PC-3 (cell line): ENCODE results near the gene NEGR1. TPM values are rescaled to one million over a fixed set of nuclear protein-coding genes. Genes with fewer than 3 reads are reported as not detected.

Source experiments
- ATAC-seq: fragments of 200-7000 bp; cut with Tn5 transposase; 2 replicates; pipeline ENCODE4 v1.9.1; 2020; ENCODE audit warnings: mild to moderate bottlenecking, moderate library complexity
- BruUV-seq: library from RNA; stranded (reverse); fragments of 400-500 nt; replicated peaks from 2 replicates; lab custom pipeline; 2021; lab: Mats Ljungman, UMichigan
- CTCF ChIA-PET: fragments of 300-600 bp; sonication (Branson Sonifier 250); formaldehyde crosslinking; loops from one replicate; lab custom pipeline; 2022; ENCODE audit warnings: antibody characterized with exemption; lab: Charles Lee
- POLR2A ChIA-PET: fragments of 300-600 bp; sonication (Branson Sonifier 250); formaldehyde crosslinking; loops from one replicate; lab custom pipeline; 2022; ENCODE audit warnings: antibody characterized with exemption; ENCODE audit not compliant: unreplicated experiment; lab: Charles Lee
- DNase-seq: peaks from one replicate; pipeline ENCODE4 v3.0.0-alpha.2; 2015
- H2AFZ ChIP-seq: fragments of 300-600 bp; sonication (generic); 2 replicates; pipeline ENCODE4 v1.6.0; 2016; ENCODE audit warnings: antibody characterized with exemption, low read length
- H3F3A ChIP-seq: fragments of 300-600 bp; sonication (generic); one replicate; pipeline ENCODE4 v1.6.0; 2017; ENCODE audit warnings: antibody characterized with exemption, low read length, control low read depth, mild to moderate bottlenecking; ENCODE audit not compliant: unreplicated experiment
- H3K27ac ChIP-seq: fragments of 300-600 bp; sonication (generic); 2 replicates; pipeline ENCODE4 v1.5.1; 2016; ENCODE audit warnings: mild to moderate bottlenecking, low read length
- H3K27me3 ChIP-seq: fragments of 300-600 bp; sonication (generic); 2 replicates; pipeline ENCODE4 v1.6.1; 2016; ENCODE audit warnings: low read length, mixed read lengths
- H3K36me3 ChIP-seq: fragments of 300-600 bp; sonication (generic); 2 replicates; pipeline ENCODE4 v1.6.1; 2016; ENCODE audit warnings: low read depth, mixed run types, low read length, mixed read lengths
- H3K4me1 ChIP-seq: fragments of 300-600 bp; sonication (generic); 2 replicates; pipeline ENCODE4 v1.5.1; 2016; ENCODE audit warnings: low read length; ENCODE audit not compliant: insufficient read depth
- H3K4me2 ChIP-seq: fragments of 300-600 bp; sonication (generic); 2 replicates; pipeline ENCODE4 v1.6.0; 2016; ENCODE audit warnings: low read length
- H3K4me3 ChIP-seq: fragments of 300-600 bp; sonication (generic); 2 replicates; pipeline ENCODE4 v1.5.1; 2016; ENCODE audit warnings: mild to moderate bottlenecking, low read length, mixed read lengths
- H3K79me2 ChIP-seq: fragments of 300-600 bp; sonication (generic); 2 replicates; pipeline ENCODE4 v1.6.1; 2017; ENCODE audit warnings: low read length, mixed read lengths
- H3K9ac ChIP-seq: fragments of 300-600 bp; sonication (generic); 2 replicates; pipeline ENCODE4 v1.6.0; 2016; ENCODE audit warnings: mild to moderate bottlenecking, low read length
- H3K9me2 ChIP-seq: fragments of 300-600 bp; sonication (generic); replicated peaks from 2 replicates; pipeline ENCODE4 v1.6.1; 2016; ENCODE audit warnings: mixed run types, low read length, mixed read lengths
- H3K9me3 ChIP-seq: fragments of 300-600 bp; sonication (generic); 2 replicates; pipeline ENCODE4 v1.6.1; 2016; ENCODE audit warnings: low read length, mixed read lengths
- H4K20me1 ChIP-seq: fragments of 300-600 bp; sonication (generic); 2 replicates; pipeline ENCODE4 v1.6.1; 2016; ENCODE audit warnings: low read length, mixed read lengths
- EZH2 ChIP-seq: fragments of 300-600 bp; sonication (generic); IDR thresholded peaks from one replicate; pipeline ENCODE4 v1.6.1; 2017; ENCODE audit warnings: antibody characterized with exemption, mild to moderate bottlenecking, low read length; ENCODE audit not compliant: unreplicated experiment
- EZH2phosphoT487 ChIP-seq: fragments of 300-600 bp; sonication (generic); IDR thresholded peaks from 2 replicates; pipeline ENCODE4 v1.6.1; 2018; ENCODE audit warnings: mild to moderate bottlenecking, antibody characterized with exemption, low read length, borderline replicate concordance
- intact Hi-C: fragments of 100-400 bp; cut with micrococcal nuclease; formaldehyde crosslinking; loops from 2 replicates; pipeline ENCODE4 v1.9.0; 2023
- total RNA-seq: library from RNA; depleted of rRNA; stranded (reverse); fragments of >200 nt; gene quantifications from 2 replicates; pipeline ENCODE4 v1.2.3, GENCODE V29; 2014
- TF ChIP-seq, protein P1 (sequence below): fragments of 300-600 bp; sonication (generic); conservative IDR thresholded peaks from 2 replicates; pipeline ENCODE4 v1.5.1; 2017; ENCODE audit warnings: antibody characterized with exemption, low read depth, mild to moderate bottlenecking, low read length

The NEGR1 gene
- total RNA-seq, 1 experiment from 2014 or later = 3.4 TPM

GRCh38 chr1:72086394-72086793, 195.9 kb downstream of the NEGR1 start:
- Histone ChIP-seq H3K27ac (no peak overlapping the region), H3K9me2 (no peaks in the 10 kb centered on the region), H3K4me2 (no peak overlapping the region), H3K9me3 (no peaks in the 10 kb centered on the region), H2AFZ (no peak overlapping the region), H3K36me3 (no peaks in the 10 kb centered on the region), H3K9ac (no peak overlapping the region), H3K27me3 (no peaks in the 10 kb centered on the region), H4K20me1 (no peaks in the 10 kb centered on the region), H3F3A (no peaks in the 10 kb centered on the region), H3K4me3 (no peak overlapping the region), H3K4me1 (no peaks in the 10 kb centered on the region), H3K79me2 (no peaks in the 10 kb centered on the region)
- intact Hi-C loops = no loop called here
- BruUV-seq = no TSS peak
- TF ChIP-seq EZH2 (no peak), EZH2phosphoT487 (no peak)
- TF ChIP-seq, protein P1, sequence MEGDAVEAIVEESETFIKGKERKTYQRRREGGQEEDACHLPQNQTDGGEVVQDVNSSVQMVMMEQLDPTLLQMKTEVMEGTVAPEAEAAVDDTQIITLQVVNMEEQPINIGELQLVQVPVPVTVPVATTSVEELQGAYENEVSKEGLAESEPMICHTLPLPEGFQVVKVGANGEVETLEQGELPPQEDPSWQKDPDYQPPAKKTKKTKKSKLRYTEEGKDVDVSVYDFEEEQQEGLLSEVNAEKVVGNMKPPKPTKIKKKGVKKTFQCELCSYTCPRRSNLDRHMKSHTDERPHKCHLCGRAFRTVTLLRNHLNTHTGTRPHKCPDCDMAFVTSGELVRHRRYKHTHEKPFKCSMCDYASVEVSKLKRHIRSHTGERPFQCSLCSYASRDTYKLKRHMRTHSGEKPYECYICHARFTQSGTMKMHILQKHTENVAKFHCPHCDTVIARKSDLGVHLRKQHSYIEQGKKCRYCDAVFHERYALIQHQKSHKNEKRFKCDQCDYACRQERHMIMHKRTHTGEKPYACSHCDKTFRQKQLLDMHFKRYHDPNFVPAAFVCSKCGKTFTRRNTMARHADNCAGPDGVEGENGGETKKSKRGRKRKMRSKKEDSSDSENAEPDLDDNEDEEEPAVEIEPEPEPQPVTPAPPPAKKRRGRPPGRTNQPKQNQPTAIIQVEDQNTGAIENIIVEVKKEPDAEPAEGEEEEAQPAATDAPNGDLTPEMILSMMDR = no peak
- POLR2A ChIA-PET = no interaction called here
- no peak for DNase-seq
- no peak for ATAC-seq
- CTCF ChIA-PET = no interaction called here

DNA sequence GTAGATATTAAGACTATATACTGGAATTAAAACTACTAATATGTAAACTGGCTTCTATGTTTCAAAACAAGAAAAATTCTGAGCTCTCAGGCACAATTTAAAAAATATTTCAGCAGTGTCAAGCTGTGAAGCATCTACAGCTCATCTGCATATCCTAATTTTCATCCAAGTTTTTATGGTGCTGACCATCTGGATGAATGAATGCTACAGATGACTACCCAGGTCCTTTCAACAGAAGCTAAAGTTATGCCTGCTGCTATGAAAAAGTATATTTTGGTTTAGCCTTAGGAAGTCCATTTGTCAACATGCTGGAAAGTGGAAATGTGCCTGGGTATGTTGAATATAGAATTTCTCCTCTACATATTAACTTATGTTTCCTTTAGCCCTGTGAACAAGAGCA, 206.9 kb downstream of the NEGR1 start:
- H3K9me3 ChIP-seq = no peaks in the 10 kb centered on the region
- CTCF ChIA-PET = no interaction called here
- no peak overlapping the region for H2AFZ ChIP-seq
- no peak overlapping the region for H3K27ac ChIP-seq
- no peaks in the 10 kb centered on the region for H3K79me2 ChIP-seq
- no peaks in the 10 kb centered on the region for H3K4me1 ChIP-seq
- H3K36me3 ChIP-seq = no peaks in the 10 kb centered on the region
- no peaks in the 10 kb centered on the region for H3K9me2 ChIP-seq
- H3K4me2 ChIP-seq = no peak overlapping the region
- no TSS peak for BruUV-seq
- H3K4me3 ChIP-seq = no peak overlapping the region
- H3F3A ChIP-seq = no peaks in the 10 kb centered on the region
- DNase-seq (no peak), ATAC-seq (no peak)
- H4K20me1 ChIP-seq = no peaks in the 10 kb centered on the region
- POLR2A ChIA-PET = no interaction called here
- H3K27me3 ChIP-seq = no peaks in the 10 kb centered on the region
- H3K9ac ChIP-seq = no peak overlapping the region
- TF ChIP-seq, protein P1 = no peak
- TF ChIP-seq EZH2 (no peak), EZH2phosphoT487 (no peak)
- intact Hi-C loops = no loop called here

- Histone ChIP-seq H3K9me3 (no peaks in the 10 kb centered on the region), H3K27ac (no peak overlapping the region), H3K4me1 (peaks cover 7% of the 10 kb centered on the region), H3K27me3 (no peaks in the 10 kb centered on the region), H3K4me2 (no peak overlapping the region), H4K20me1 (no peaks in the 10 kb centered on the region), H3K79me2 (no peaks in the 10 kb centered on the region), H3K9me2 (no peaks in the 10 kb centered on the region), H3K4me3 (no peak overlapping the region), H3K36me3 (no peaks in the 10 kb centered on the region), H2AFZ (no peak overlapping the region), H3K9ac (no peak overlapping the region), H3F3A (no peaks in the 10 kb centered on the region)
- ATAC-seq = no peak
- POLR2A ChIA-PET = no interaction called here
- CTCF ChIA-PET = no interaction called here
- intact Hi-C loops = loop anchor here (10.0 kb wide), 1 partner anchor 218 kb away; the partner anchor contains the start of gene NEGR1
- BruUV-seq = no TSS peak
- no peak for DNase-seq
- TF ChIP-seq EZH2phosphoT487 = no peak
- no peak for TF ChIP-seq EZH2
- TF ChIP-seq, protein P1 = no peak
These were observed 215.9 kb downstream of the NEGR1 start for GRCh38 chr1:72066431-72066830.
